Measurements from ENCODE around the gene SEC31B. TPM values are rescaled to one million over a fixed set of nuclear protein-coding genes. Genes with fewer than 3 reads are reported as not detected.

Gene SEC31B
- total and polyA plus RNA-seq, 2 of the 8 experiments (the other 6 are each of a cell fraction or from before 2014, with no cell fraction given) = 4.1 to 5.3 TPM

GRCh38 chr10:100508266-100508665, 11.4 kb downstream of the SEC31B start:
- no peak overlapping the region for H2AFZ ChIP-seq (ENCODE audit: low read length)
- ChIA-PET POLR2A (ENCODE audit: partially characterized antibody) (interaction anchor here (1.4 to 2.5 kb wide), 2 partner anchors 22 to 78 kb away, joined by 4 to 9 read pairs; no protein-coding TSS in a partner anchor), CTCF (ENCODE audit: partially characterized antibody) (interaction anchor here (0.6 to 13.4 kb wide), 33 partner anchors 11 to 370 kb away, joined by 3 to 190 read pairs (median 5); partner anchors contain the start of genes SCD and SEC31B)
- no peaks in the 10 kb centered on the region for H3K9me3 ChIP-seq (ENCODE audit: insufficient read depth in 2 of 2, low read depth in 1 of 2, low read length in 1 of 2)
- peak overlapping the region; percentile 98; the same call in 1 of the 2 replicates for H2BK15ac ChIP-seq (ENCODE audit: low read length)
- H2BK12ac ChIP-seq (ENCODE audit: low read depth, low read length) = no peak overlapping the region
- no peak overlapping the region for H3K23ac ChIP-seq (ENCODE audit: insufficient read length)
- no peak overlapping the region for H4K91ac ChIP-seq (replicated peaks; ENCODE audit: insufficient read length, low read length)
- no peaks in the 10 kb centered on the region; the same call in 1 of the 2 replicates for H3K23me2 ChIP-seq (ENCODE audit: low read depth, low read length)
- peaks cover 0 to 5% of the 10 kb centered on the region in 2 experiments for H4K20me1 ChIP-seq (replicated peaks in 1 of 2; ENCODE audit: control insufficient read depth in 1 of 2, insufficient read depth in 2 of 2, low read length in 2 of 2)
- H3K4ac ChIP-seq (replicated peaks; ENCODE audit: insufficient read length, low read depth, low read length) = no peak overlapping the region
- no peak overlapping the region for H3K9ac ChIP-seq (replicated peaks in 1 of 4; ENCODE audit: extremely low read depth in 1 of 4, low read depth in 3 of 4, low read length in 3 of 4)
- TF ChIP-seq E2F6 (IDR thresholded peaks at IDR 0.05) (no peak), CHD2 (IDR thresholded peaks at IDR 0.05; ENCODE audit: low read length) (no peak)
- H3K4me2 ChIP-seq (ENCODE audit: insufficient read depth in 1 of 2, low read depth in 2 of 2, low read length in 2 of 2) = no peak overlapping the region
- DNase-seq (ENCODE audit: low read depth in 1 of 2, low spot score in 2 of 2) = no peak
- H3K56ac ChIP-seq (replicated peaks; ENCODE audit: insufficient read length, low read depth, low read length) = no peak overlapping the region
- no peak overlapping the region for H4K8ac ChIP-seq (ENCODE audit: extremely low read depth, insufficient read depth, low read length)
- FAIRE-seq = no peak
- H3K36me3 ChIP-seq (ENCODE audit: control insufficient read depth in 2 of 4, insufficient read depth in 4 of 4, low read length in 3 of 4) = no peaks in the 10 kb centered on the region
- H2BK120ac ChIP-seq (replicated peaks; ENCODE audit: low read depth, low read length) = no peak overlapping the region
- H2BK5ac ChIP-seq (ENCODE audit: low read depth, low read length) = no peak overlapping the region
- no peaks in the 10 kb centered on the region for H3K79me2 ChIP-seq (ENCODE audit: control insufficient read depth in 1 of 2, insufficient read depth in 2 of 2, low read length in 2 of 2)
- 100% methylated on average over 1 of the region's 1 CpG; no CpG with 5 or more reads in 1 of the 2 experiments for WGBS, 2 experiments (ENCODE audit: extremely low coverage in 1 of 2, insufficient coverage in 1 of 2, insufficient read length in 1 of 2, insufficient replicate concordance in 2 of 2, low coverage in 1 of 2, low lambda C conversion rate in 2 of 2, missing lambda C conversion rate in 1 of 2)
- no peak overlapping the region for H3K14ac ChIP-seq (ENCODE audit: insufficient read length)
- peaks cover 0 to 11% (median 4%) of the 10 kb centered on the region in 4 experiments; a peak in 3 of 7 replicates for H3K27me3 ChIP-seq (replicated peaks in 1 of 4; ENCODE audit: control insufficient read depth in 3 of 4, extremely low read depth in 1 of 4, insufficient read depth in 3 of 4, low read length in 3 of 4)
- H3K18ac ChIP-seq (ENCODE audit: extremely low read depth, low read length) = no peak overlapping the region
- H3K27ac ChIP-seq (ENCODE audit: low read depth, low read length) = no peak overlapping the region
- no peak overlapping the region for H2AK5ac ChIP-seq (ENCODE audit: low read depth, low read length)
- H3K79me1 ChIP-seq (ENCODE audit: low read depth, low read length) = no peaks in the 10 kb centered on the region
- H4K5ac ChIP-seq (ENCODE audit: insufficient read length, low read depth, low read length) = no peak overlapping the region
- H2BK20ac ChIP-seq (ENCODE audit: low read length) = no peak overlapping the region
- H3K4me3 ChIP-seq (ENCODE audit: extremely low read depth in 1 of 4, insufficient read depth in 2 of 4, low read depth in 3 of 4, low read length in 4 of 4) = no peak overlapping the region
- H3K4me1 ChIP-seq (replicated peaks in 1 of 4; ENCODE audit: control insufficient read depth in 3 of 4, insufficient read depth in 4 of 4, low read length in 3 of 4) = no peaks in the 10 kb centered on the region; a peak in 1 of 7 replicates

All from H1 (cell line).